ENCODE data around the gene PDIA3. TPM values are rescaled to one million over a fixed set of nuclear protein-coding genes. Genes with fewer than 3 reads are reported as not detected.
"Not testable (repeated sequence)": the region's sequence is repeated elsewhere in the genome, so short reads cannot be mapped to it uniquely, and the experiment has no call there.

The PDIA3 gene
- polyA plus RNA-seq, 4 donors = 595 to 674 (median 634) TPM

DNA sequence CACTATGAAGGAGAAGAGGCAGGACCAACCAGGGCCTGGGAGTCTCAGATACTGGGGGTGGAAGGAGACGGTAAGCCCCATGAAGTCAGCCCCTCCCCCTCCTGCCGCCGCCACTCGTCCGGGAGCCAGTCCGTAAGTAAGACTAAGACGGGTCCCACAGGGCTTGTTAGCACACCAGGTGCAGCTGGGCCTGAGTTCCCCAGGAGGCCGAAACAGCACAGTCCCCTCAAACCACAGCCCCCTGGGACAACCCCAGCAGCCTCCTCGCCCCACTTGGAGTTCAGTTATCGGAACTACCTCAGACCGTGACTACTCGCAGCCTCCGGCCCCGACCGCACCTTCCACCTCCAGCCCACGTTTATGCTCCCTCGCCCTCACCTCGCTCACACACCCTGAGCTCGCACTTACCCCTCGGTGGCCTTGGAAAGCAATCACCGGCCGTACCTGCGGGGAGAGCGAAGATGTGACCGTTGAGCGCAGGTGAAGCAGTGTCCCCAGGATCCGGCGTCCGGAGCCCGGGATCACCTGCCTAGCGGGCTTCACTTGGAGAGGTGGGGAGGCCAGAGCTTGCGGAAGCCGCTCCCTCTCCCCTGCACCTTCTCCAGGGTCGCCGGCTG lies 30.0 kb downstream of the PDIA3 start:
- DNase-seq (ENCODE audit: low read depth in 4 of 4, low spot score in 3 of 4) = no peak

DNA sequence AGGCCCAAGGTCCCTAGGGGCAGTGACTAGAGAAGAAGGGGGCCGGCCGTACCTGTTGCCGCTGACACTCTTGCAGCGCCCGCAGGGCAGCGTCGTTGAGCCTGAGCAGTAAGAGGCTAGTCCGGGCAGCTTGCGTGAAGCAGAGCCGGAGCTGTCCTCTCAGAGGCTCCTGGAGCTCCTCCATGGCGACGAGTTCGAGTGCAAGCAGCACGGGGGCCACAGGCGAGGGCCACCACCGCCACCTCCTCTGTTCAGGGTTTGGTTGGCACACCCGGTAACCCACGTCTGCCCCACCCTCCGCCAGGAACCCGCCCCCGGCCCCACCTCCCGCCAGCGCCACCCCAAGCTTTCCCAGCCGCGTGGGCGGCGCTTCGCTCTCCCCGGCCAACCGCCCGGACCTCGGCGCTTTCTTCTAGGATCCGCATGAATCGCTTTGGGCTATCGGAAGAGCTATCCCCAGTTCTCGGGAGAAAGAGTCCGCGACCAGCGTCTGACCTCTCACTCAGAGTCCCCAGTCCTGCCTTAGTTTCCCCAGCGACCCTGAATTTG lies 30.6 kb downstream of the PDIA3 start, which contains the start of gene ELL3:
Gene ELL3, minus strand, starts transcription at position 249 of the 549 bp plus-strand sequence. Its CDS starts 65 bp downstream, at position 184.
- no peak for DNase-seq (ENCODE audit: low read depth in 4 of 4, low spot score in 3 of 4)

DNA sequence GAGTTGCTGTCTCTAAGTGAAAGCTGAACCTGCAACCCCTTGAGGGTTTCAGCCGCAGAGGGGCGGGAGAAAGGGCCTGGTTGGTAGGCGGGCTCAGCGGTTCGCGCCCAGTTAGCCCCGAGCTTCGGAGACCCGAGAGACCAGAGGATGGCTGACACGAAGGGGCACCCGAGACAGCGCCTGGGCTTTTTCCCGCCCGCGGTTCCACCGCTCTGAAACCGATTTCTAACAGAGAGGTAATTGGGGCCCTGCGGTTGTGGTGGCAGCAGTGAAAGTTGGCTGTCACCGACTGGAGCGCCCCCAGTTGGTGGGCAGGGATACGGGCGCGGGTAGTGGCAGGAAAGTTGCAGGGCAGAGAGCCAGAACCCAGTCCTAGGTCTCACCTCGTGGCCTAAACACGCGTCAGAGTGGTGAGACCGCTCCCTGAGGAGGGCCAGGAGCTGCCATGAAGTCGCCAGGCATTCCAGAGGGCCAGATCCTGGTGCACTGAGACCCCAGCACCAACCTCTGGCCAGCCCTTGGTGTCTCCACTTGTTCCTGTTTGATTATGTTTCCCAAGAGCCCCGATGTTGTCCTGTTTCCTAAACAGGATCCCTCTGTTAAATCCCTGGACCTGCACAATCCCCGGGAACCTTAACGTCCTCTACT lies 31.2 kb downstream of the PDIA3 start:
- DNase-seq (ENCODE audit: low read depth in 4 of 4, low spot score in 3 of 4) = peak in 1 of 4 donors; percentile 57

- no peak for DNase-seq (ENCODE audit: low read depth in 4 of 4, low spot score in 3 of 4)
Observed at GRCh38 chr15:43779016-43779415, 32.8 kb downstream of the PDIA3 start.

DNA sequence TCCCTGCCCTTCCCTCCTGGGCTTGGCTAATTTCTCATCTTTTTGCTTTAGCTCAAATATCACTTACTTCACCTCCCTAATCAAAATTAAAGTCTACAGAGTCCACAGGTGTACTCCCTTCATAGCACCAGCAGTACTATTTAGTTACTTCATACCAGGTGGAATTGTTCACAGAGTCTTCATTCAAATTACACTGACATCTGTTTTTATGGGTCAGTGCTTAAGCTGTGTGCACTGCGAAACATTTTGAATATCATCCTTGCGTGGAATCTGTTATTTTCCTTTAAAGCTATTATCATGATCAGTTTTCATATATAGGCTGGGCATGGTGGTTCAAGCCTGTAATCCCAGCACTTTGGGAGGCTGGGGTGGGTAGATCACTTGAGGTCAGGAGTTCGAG lies 43.2 kb downstream of the PDIA3 start:
- DNase-seq (ENCODE audit: low read depth in 4 of 4, low spot score in 3 of 4) = no peak

- DNase-seq (ENCODE audit: low read depth in 4 of 4, low spot score in 3 of 4) = peak; percentile 97 to 99 (median 98)
Observed at GRCh38 chr15:43791993-43792760, 45.9 kb downstream of the PDIA3 start, which contains the start of gene SERF2. Gene SERF2, plus strand, starts transcription at chr15:43792320. Its CDS starts 57 bp downstream, at chr15:43792377.

DNA sequence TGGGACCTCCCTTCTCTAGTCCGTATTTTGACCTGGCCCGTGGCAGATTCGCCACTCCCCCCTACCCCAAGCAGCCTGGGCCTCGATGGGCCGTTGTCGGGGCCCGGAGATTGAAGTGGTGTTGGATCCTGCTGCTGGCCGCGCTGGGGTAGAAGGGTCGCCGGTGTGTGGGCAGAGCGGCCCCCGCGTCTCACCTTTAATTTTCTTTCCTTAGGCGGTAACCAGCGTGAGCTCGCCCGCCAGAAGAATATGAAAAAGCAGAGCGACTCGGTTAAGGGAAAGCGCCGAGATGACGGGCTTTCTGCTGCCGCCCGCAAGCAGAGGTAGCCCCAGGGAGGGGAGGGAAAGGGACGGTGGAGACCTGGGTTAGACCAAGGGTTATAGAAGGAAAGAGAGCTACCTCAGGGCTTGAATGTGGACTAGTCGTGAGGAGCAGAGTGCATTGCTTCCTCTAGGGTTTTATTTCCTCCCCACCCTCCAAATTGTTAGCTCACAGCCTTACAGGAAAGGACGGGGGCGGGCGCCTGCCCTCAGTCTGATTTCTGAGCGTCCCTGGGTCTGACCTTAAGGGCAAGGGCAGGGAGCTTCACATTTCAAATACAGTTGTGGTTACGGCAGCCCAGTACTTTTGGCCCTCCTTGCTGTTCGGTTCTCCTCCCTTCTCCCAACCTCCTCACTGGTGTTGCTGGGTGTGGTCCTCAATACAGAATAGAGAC lies 46.7 kb downstream of the PDIA3 start:
- DNase-seq (ENCODE audit: low read depth in 4 of 4, low spot score in 3 of 4) = no peak

DNA sequence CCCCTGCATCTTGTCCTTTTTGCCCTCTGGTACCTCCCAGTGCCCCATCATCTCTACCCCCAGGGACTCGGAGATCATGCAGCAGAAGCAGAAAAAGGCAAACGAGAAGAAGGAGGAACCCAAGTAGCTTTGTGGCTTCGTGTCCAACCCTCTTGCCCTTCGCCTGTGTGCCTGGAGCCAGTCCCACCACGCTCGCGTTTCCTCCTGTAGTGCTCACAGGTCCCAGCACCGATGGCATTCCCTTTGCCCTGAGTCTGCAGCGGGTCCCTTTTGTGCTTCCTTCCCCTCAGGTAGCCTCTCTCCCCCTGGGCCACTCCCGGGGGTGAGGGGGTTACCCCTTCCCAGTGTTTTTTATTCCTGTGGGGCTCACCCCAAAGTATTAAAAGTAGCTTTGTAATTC lies 47.4 kb downstream of the PDIA3 start:
- no peak for DNase-seq (ENCODE audit: low read depth in 4 of 4, low spot score in 3 of 4)

GRCh38 chr15:43794269-43795037 lies 48.2 kb downstream of the PDIA3 start:
- no peak for DNase-seq (ENCODE audit: low read depth in 4 of 4, low spot score in 3 of 4)

DNA sequence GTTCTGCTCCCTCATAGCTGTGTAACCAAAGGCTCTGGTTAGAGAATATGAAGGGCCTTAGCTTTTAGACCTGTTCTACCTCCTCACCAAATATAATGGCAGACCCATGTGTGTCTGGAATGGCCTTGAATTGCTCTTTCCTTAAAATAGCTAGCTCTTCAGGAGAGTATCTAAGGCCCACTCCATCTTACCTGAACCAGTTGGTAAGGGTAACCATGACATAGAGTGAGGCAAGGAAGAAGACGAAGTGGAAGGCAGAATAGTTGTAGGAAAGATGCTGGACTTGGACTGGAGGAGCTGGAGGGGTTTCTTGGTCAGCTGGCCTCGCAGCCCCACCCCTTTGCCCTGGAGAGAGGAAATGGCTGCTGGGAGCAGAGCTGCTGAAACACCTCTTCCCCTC lies 49.0 kb downstream of the PDIA3 start:
- DNase-seq (ENCODE audit: low read depth in 4 of 4, low spot score in 3 of 4) = no peak

DNA sequence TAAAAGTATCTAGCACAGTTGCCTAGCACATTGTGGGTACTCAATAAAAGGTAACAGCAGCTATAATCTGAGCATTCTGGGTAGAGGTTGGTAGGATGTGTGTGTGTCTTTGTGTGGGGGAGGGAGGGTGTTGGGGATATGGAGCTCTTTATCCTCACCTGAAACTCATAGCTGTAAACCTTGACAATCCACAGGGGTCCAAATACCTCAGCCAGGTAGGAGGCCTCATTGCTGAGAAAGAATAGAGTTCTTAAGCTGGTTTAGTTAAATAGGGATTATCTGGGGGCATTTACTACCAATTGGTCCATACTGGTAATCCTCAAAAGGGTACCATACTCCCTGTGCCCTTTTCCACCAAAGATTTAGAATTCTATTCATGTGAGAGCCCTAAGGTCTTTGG lies 49.8 kb downstream of the PDIA3 start:
- no peak for DNase-seq (ENCODE audit: low read depth in 4 of 4, low spot score in 3 of 4)

DNA sequence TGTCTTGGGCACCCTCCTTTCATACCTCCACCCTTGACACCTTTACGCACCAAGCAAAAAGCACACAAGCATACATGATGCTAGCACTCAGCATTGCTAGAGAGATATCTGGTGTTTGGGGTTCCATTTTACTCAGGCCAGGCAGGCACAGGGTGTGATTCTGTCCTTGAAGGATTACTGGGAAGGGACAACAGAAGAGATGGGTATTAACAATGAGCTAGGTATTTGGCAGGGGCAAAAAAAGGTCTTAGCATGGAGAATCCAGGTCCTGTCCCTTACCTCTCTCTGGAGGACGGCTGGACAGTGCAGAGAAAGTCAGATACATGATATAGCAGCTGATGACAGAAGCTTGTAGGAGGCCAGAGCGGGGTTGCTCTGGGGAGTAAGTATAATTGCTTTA lies 50.3 kb downstream of the PDIA3 start:
- no peak for DNase-seq (ENCODE audit: low read depth in 4 of 4, low spot score in 3 of 4)

GRCh38 chr15:43799209-43799944 lies 53.1 kb downstream of the PDIA3 start:
- no peak for DNase-seq (ENCODE audit: low read depth in 4 of 4, low spot score in 3 of 4)

- no peak for DNase-seq (ENCODE audit: low read depth in 4 of 4, low spot score in 3 of 4)
Observed at GRCh38 chr15:43799945-43800285, 53.7 kb downstream of the PDIA3 start, which contains the start of gene SERINC4. Gene SERINC4, minus strand, starts transcription at chr15:43800220. Its CDS starts 234 bp downstream, at chr15:43799986.

- DNase-seq (ENCODE audit: low read depth in 4 of 4, low spot score in 3 of 4) = peak in 3 of 4 donors; percentile 82 to 84 (median 83)
Observed at GRCh38 chr15:43800286-43801141, 54.3 kb downstream of the PDIA3 start, which contains the start of gene HYPK. Gene HYPK, plus strand, starts transcription at chr15:43800599. Its CDS starts 24 bp downstream, at chr15:43800623.

DNA sequence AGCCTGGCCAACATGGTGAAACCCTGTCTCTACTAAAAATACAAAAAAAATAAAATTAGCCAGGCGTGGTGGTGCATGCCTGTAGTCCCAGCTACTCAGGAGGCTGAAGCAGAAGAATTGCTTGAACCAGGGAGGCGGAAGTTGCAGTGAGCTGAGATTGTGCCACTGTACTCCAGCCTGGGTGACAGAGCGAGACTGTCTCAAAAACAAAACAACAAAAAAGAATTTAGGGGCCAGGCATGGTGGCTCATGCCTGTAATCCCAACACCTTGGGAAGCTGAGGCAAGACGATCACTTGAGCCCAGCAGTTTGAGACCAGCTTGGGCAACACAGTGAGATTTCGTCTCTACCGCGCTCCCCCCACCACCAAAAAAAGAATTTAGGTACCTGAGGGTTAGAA lies 56.4 kb downstream of the PDIA3 start:
- not testable (repeated sequence) for DNase-seq (ENCODE audit: low read depth in 4 of 4, low spot score in 3 of 4)

DNA sequence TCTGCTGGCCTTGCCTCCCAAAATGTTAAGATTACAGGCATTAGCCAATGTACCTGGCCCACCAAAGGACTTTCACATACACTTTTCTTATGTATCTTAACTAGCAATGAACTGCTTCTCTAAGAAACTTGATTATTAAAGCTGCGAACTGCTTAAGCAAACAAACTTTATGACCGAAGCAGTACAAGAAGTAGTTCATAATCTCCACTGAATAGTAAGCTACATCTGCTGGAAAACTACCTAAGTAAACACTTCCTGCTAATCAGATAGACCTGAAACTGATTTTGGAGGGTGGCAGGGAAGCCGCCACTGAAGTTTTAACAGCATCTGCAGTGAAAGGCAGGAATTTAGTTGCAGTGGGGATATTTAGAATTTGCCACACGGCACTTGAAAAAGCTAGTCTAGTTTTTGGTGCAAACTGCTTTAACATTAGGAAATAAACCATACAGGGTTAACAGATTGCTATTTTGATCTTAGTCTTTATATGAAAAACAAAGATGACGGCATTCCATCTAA lies 62.3 kb downstream of the PDIA3 start:
- DNase-seq (ENCODE audit: low read depth in 4 of 4, low spot score in 3 of 4) = no peak

All from right renal pelvis (tissue), 4 donors.